OCI-LY3 (cell line): ENCODE measurements around the gene MBD3L4.

ENCODE experiments used
- H2AFZ ChIP-seq: fragments of 200-600, 300-600 bp; shearing (Covaris generic); 2 replicates; pipeline ENCODE4 v1.6.0; 2014; ENCODE audit warnings: antibody characterized with exemption, low read depth, low read length
- H3K27ac ChIP-seq: fragments of 200-600, 300-600 bp; sonication (generic); 2 replicates; pipeline ENCODE4 v1.5.1; 2014; ENCODE audit warnings: mild to moderate bottlenecking, low read length, moderate library complexity, mixed read lengths
- H3K27me3 ChIP-seq: fragments of 200-600, 300-600 bp; sonication (generic); 2 replicates; pipeline ENCODE4 v1.6.1; 2014; ENCODE audit warnings: low read depth, low read length, mixed read lengths
- H3K36me3 ChIP-seq: fragments of 200-600, 300-600 bp; sonication (generic); replicated peaks from 2 replicates; pipeline ENCODE3; 2014; ENCODE audit warnings: low read depth, low read length, mixed read lengths
- H3K4me1 ChIP-seq: fragments of 300-600, 200-600 bp; sonication (generic); 2 replicates; pipeline ENCODE4 v1.6.1; 2014; ENCODE audit warnings: low read length, mixed read lengths
- H3K4me2 ChIP-seq: fragments of 200-600, 300-600 bp; sonication (generic); 2 replicates; pipeline ENCODE4 v1.6.1; 2014; ENCODE audit warnings: low read length, mixed read lengths
- H3K4me3 ChIP-seq: fragments of 300-600, 200-600 bp; sonication (generic); 2 replicates; pipeline ENCODE4 v1.5.1; 2014; ENCODE audit warnings: antibody characterized with exemption, mild to moderate bottlenecking, low read length, moderate library complexity
- H3K79me2 ChIP-seq: fragments of 300-600, 200-600 bp; shearing (Covaris generic); 2 replicates; pipeline ENCODE4 v1.6.1; 2014; ENCODE audit warnings: mild to moderate bottlenecking, low read length, mixed read lengths
- H3K9ac ChIP-seq: fragments of 300-600, 200-600 bp; shearing (Covaris generic); 2 replicates; pipeline ENCODE4 v1.6.0; 2014; ENCODE audit warnings: mild to moderate bottlenecking, low read length, moderate library complexity
- H3K9me3 ChIP-seq: fragments of 200-600, 300-600 bp; shearing (Covaris generic); 2 replicates; pipeline ENCODE4 v1.6.1; 2014; ENCODE audit warnings: low read length, mixed read lengths; ENCODE audit not compliant: insufficient read depth
- H4K20me1 ChIP-seq: fragments of 200-600, 300-600 bp; sonication (generic); 2 replicates; pipeline ENCODE4 v1.6.1; 2016; ENCODE audit warnings: low read length, mixed read lengths; ENCODE audit not compliant: insufficient read depth
- CTCF ChIP-seq: fragments of 200-600, 300-600 bp; sonication (generic); IDR thresholded peaks from 2 replicates; pipeline ENCODE4 v1.5.1; 2014; ENCODE audit warnings: antibody characterized with exemption, low read length, low read depth
- EZH2phosphoT487 ChIP-seq: fragments of 200-600 bp; shearing (Covaris generic); IDR thresholded peaks from 2 replicates; pipeline ENCODE4 v1.6.1; 2018; ENCODE audit warnings: antibody characterized with exemption, mixed run types, low read depth

The MBD3L4 gene

GRCh38 chr19:7004313-7004931 is 35.6 kb downstream of the MBD3L4 start:
- H3K9me3 ChIP-seq, result no peaks in the 10 kb centered on the region
- no peaks in the 10 kb centered on the region for H3K79me2 ChIP-seq
- no peak overlapping the region for H3K27ac ChIP-seq
- peak; percentile 89 for TF ChIP-seq CTCF
- TF ChIP-seq EZH2phosphoT487, result no peak
- H3K36me3 ChIP-seq, result no peaks in the 10 kb centered on the region
- peaks cover 17% of the 10 kb centered on the region for H3K27me3 ChIP-seq
- H3K4me2 ChIP-seq, result peak overlapping the region; percentile 69
- peak overlapping the region; percentile 51; the same call in 1 of the 2 replicates for H3K4me3 ChIP-seq
- H4K20me1 ChIP-seq, result no peaks in the 10 kb centered on the region
- peaks cover 9% of the 10 kb centered on the region; the same call in 1 of the 2 replicates for H3K4me1 ChIP-seq
- H3K9ac ChIP-seq, result no peak overlapping the region
- peak overlapping the region; percentile 85 for H2AFZ ChIP-seq

GRCh38 chr19:7000816-7001215 is 39.2 kb downstream of the MBD3L4 start:
- no peak overlapping the region for H2AFZ ChIP-seq
- no peaks in the 10 kb centered on the region for H3K9me3 ChIP-seq
- no peaks in the 10 kb centered on the region for H3K79me2 ChIP-seq
- H3K4me2 ChIP-seq, result no peak overlapping the region
- H3K9ac ChIP-seq, result no peak overlapping the region
- no peaks in the 10 kb centered on the region for H4K20me1 ChIP-seq
- no peak overlapping the region for H3K27ac ChIP-seq
- peaks cover 14% of the 10 kb centered on the region for H3K27me3 ChIP-seq
- TF ChIP-seq EZH2phosphoT487 (no peak), CTCF (no peak)
- no peak overlapping the region for H3K4me3 ChIP-seq
- peaks cover 6% of the 10 kb centered on the region; the same call in 1 of the 2 replicates for H3K4me1 ChIP-seq
- H3K36me3 ChIP-seq, result no peaks in the 10 kb centered on the region

- Histone ChIP-seq H3K9me3 (no peaks in the 10 kb centered on the region), H3K36me3 (no peaks in the 10 kb centered on the region), H3K9ac (no peak overlapping the region), H3K27me3 (peaks cover 14% of the 10 kb centered on the region), H2AFZ (no peak overlapping the region), H3K27ac (no peak overlapping the region), H3K79me2 (no peaks in the 10 kb centered on the region), H3K4me3 (no peak overlapping the region), H3K4me1 (peaks cover 6% of the 10 kb centered on the region; the same call in 1 of the 2 replicates), H4K20me1 (no peaks in the 10 kb centered on the region), H3K4me2 (no peak overlapping the region)
- TF ChIP-seq CTCF (no peak), EZH2phosphoT487 (no peak)
Observed at GRCh38 chr19:7000333-7000732, 39.6 kb downstream of the MBD3L4 start.

GRCh38 chr19:6999933-7000332 is 40.0 kb downstream of the MBD3L4 start:
- Histone ChIP-seq H3K4me3 (no peak overlapping the region), H3K4me1 (peaks cover 6% of the 10 kb centered on the region; the same call in 1 of the 2 replicates), H3K9ac (no peak overlapping the region), H3K4me2 (no peak overlapping the region), H3K9me3 (no peaks in the 10 kb centered on the region), H2AFZ (no peak overlapping the region), H3K79me2 (no peaks in the 10 kb centered on the region), H3K27ac (no peak overlapping the region), H3K36me3 (no peaks in the 10 kb centered on the region), H4K20me1 (no peaks in the 10 kb centered on the region), H3K27me3 (peaks cover 14% of the 10 kb centered on the region)
- TF ChIP-seq EZH2phosphoT487 (no peak), CTCF (no peak)
